Neutrophil (primary cell): ENCODE results near the gene TULP4.

Experiments
- H3K27ac ChIP-seq: fragments of 200-600 bp; sonication (generic); 2 replicates; pipeline ENCODE4 v1.5.1; 2016; ENCODE audit warnings: mild to moderate bottlenecking, moderate library complexity
- H3K27me3 ChIP-seq: fragments of 200-600 bp; sonication (generic); 2 replicates; pipeline ENCODE4 v1.6.0; 2016; ENCODE audit warnings: mild to moderate bottlenecking
- H3K36me3 ChIP-seq: fragments of 200-600 bp; sonication (generic); 2 replicates; pipeline ENCODE4 v1.5.1; 2017
- H3K4me1 ChIP-seq, 2 experiments: fragments of 200-600 bp in 1 of 2; sonication (generic) in 1 of 2; 1 replicate in 1 of 2; 2 replicates in 1 of 2; pipeline versions ENCODE4 v1.5.1 to v1.6.1; 2013 to 2016; ENCODE audit warnings: low read depth in 1 of 2, low read length in 1 of 2, mild to moderate bottlenecking in 1 of 2, moderate library complexity in 1 of 2; ENCODE audit not compliant: control insufficient read depth in 1 of 2, insufficient read depth in 1 of 2
- H3K4me3 ChIP-seq, 2 experiments: fragments of 200-600 bp in 1 of 2; sonication (generic) in 1 of 2; 1 replicate in 1 of 2; 2 replicates in 1 of 2; pipeline ENCODE4 v1.5.1; 2013 to 2016; ENCODE audit warnings: low read depth in 1 of 2, low read length in 1 of 2, mild to moderate bottlenecking in 1 of 2, moderate library complexity in 1 of 2
- H3K9me3 ChIP-seq: fragments of 200-600 bp; sonication (generic); 2 replicates; pipeline ENCODE4 v1.5.1; 2016
- CTCF ChIP-seq: fragments of 200-600 bp; sonication (generic); IDR thresholded peaks from 2 replicates; pipeline ENCODE4 v1.5.1; 2016; ENCODE audit warnings: antibody characterized with exemption

TULP4 gene

GRCh38 chr6:158283304-158283980 is 28.8 kb upstream of the TULP4 start:
- Histone ChIP-seq H3K4me3 (no peak overlapping the region), H3K4me1 (no peaks in the 10 kb centered on the region), H3K27ac (no peak overlapping the region), H3K36me3 (no peaks in the 10 kb centered on the region), H3K9me3 (no peaks in the 10 kb centered on the region), H3K27me3 (no peaks in the 10 kb centered on the region)
- no peak for TF ChIP-seq CTCF

GRCh38 chr6:158284007-158284875 is 28.0 kb upstream of the TULP4 start:
- H3K36me3 ChIP-seq: no peaks in the 10 kb centered on the region
- H3K9me3 ChIP-seq: no peaks in the 10 kb centered on the region
- no peaks in the 10 kb centered on the region for H3K27me3 ChIP-seq
- no peak overlapping the region for H3K4me3 ChIP-seq
- H3K27ac ChIP-seq: no peak overlapping the region
- H3K4me1 ChIP-seq: no peaks in the 10 kb centered on the region
- no peak for TF ChIP-seq CTCF

GRCh38 chr6:158284876-158285655 is 27.2 kb upstream of the TULP4 start:
- no peaks in the 10 kb centered on the region for H3K36me3 ChIP-seq
- H3K4me3 ChIP-seq: no peak overlapping the region
- no peaks in the 10 kb centered on the region for H3K27me3 ChIP-seq
- H3K4me1 ChIP-seq: no peaks in the 10 kb centered on the region
- no peak for TF ChIP-seq CTCF
- no peaks in the 10 kb centered on the region for H3K9me3 ChIP-seq
- no peak overlapping the region for H3K27ac ChIP-seq

- Histone ChIP-seq H3K36me3 (no peaks in the 10 kb centered on the region), H3K4me1 (no peaks in the 10 kb centered on the region), H3K27me3 (no peaks in the 10 kb centered on the region), H3K27ac (no peak overlapping the region), H3K9me3 (no peaks in the 10 kb centered on the region), H3K4me3 (no peak overlapping the region)
- no peak for TF ChIP-seq CTCF
These were observed 26.6 kb upstream of the TULP4 start for GRCh38 chr6:158285656-158286021.

GRCh38 chr6:158286413-158286812 is 25.9 kb upstream of the TULP4 start:
- H3K4me1 ChIP-seq: no peaks in the 10 kb centered on the region
- TF ChIP-seq CTCF: no peak
- no peaks in the 10 kb centered on the region for H3K36me3 ChIP-seq
- no peaks in the 10 kb centered on the region for H3K27me3 ChIP-seq
- no peaks in the 10 kb centered on the region for H3K9me3 ChIP-seq
- H3K4me3 ChIP-seq: no peak overlapping the region
- H3K27ac ChIP-seq: no peak overlapping the region
